Measurements from ENCODE around the gene SAP30BP.

The SAP30BP gene

DNA sequence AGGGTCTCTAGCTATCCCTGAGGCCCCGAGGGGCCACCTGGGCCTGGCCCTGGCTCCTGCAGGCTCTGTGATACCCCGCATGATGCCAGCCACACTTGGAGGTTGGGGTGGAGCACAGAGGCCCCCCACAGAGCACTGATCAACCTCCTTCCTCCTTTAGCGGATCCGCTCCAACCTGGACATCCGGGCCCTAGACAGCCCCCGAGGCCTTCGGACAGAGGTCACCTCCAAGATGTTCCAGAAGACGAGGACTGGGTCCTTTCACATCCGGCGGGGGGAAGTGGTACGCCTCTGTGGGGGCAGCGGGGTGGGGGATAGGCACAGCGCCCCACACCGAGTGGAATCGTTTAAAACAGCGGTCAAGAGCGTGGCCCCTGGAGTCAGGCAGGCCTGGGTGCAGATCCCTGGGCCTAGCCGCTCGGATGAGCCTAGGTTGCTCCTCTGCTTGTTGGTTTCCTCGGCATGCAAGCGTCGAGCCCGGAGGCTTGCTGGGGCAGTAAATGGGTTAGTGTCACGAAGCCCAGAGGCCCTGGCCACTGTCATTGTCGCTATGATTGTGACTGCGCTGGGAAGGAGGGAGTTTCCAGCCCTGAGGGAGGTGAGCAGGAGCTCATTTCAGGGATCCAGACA lies 64.1 kb downstream of the SAP30BP start:
- POLR2A ChIA-PET: interaction anchor here (0.5 kb wide), 1 partner anchor 38 kb away, joined by 3 read pairs; no protein-coding TSS in a partner anchor
- Histone ChIP-seq H3K9me3 (ENCODE audit: control extremely low read depth in 1 of 5, control insufficient read depth in 4 of 5, insufficient read depth in 2 of 5, low read depth in 1 of 5, low read length in 4 of 5) (no peaks in the 10 kb centered on the region), H3K27me3 (replicated peaks in 2 of 5; ENCODE audit: control insufficient read depth in 4 of 5, insufficient read depth in 5 of 5, low read length in 4 of 5) (no peaks in the 10 kb centered on the region), H3K4me1 (ENCODE audit: control extremely low read depth in 1 of 4, control insufficient read depth in 4 of 4, insufficient read depth in 4 of 4, low read length in 3 of 4) (peaks cover 0 to 5% (median 1%) of the 10 kb centered on the region in 4 experiments), H3K27ac (ENCODE audit: insufficient read depth in 1 of 2, low read depth in 1 of 2, low read length in 2 of 2, poor library complexity in 1 of 2, severe bottlenecking in 2 of 2) (no peak overlapping the region), H3K36me3 (ENCODE audit: control insufficient read depth in 4 of 4, insufficient read depth in 4 of 4, low read length in 3 of 4) (no peaks in the 10 kb centered on the region), H3K4me3 (ENCODE audit: control insufficient read depth in 1 of 7, extremely low read depth in 1 of 7, insufficient read depth in 4 of 7, low read depth in 2 of 7, low read length in 6 of 7) (no peak overlapping the region)
- no peak for DNase-seq
- CTCF ChIA-PET: interaction anchor here (0.7 to 8.4 kb wide), 3 partner anchors 18 to 95 kb away, joined by 3 to 41 read pairs (median 5); no protein-coding TSS in a partner anchor
- WGBS (ENCODE audit: insufficient coverage): 96% methylated on average over 26 of the region's 26 CpGs

- WGBS (ENCODE audit: insufficient coverage): 97% methylated on average over 25 of the region's 31 CpGs
- peaks cover 0 to 5% (median 1%) of the 10 kb centered on the region in 4 experiments for H3K4me1 ChIP-seq (ENCODE audit: control extremely low read depth in 1 of 4, control insufficient read depth in 4 of 4, insufficient read depth in 4 of 4, low read length in 3 of 4)
- no peaks in the 10 kb centered on the region for H3K36me3 ChIP-seq (ENCODE audit: control insufficient read depth in 4 of 4, insufficient read depth in 4 of 4, low read length in 3 of 4)
- POLR2A ChIA-PET: no interaction called here
- H3K27ac ChIP-seq (ENCODE audit: insufficient read depth in 1 of 2, low read depth in 1 of 2, low read length in 2 of 2, poor library complexity in 1 of 2, severe bottlenecking in 2 of 2): no peak overlapping the region
- CTCF ChIA-PET: interaction anchor here (0.7 to 8.4 kb wide), 2 partner anchors 18 to 22 kb away, joined by 3 to 41 read pairs; no protein-coding TSS in a partner anchor
- no peaks in the 10 kb centered on the region for H3K27me3 ChIP-seq (replicated peaks in 2 of 5; ENCODE audit: control insufficient read depth in 4 of 5, insufficient read depth in 5 of 5, low read length in 4 of 5)
- no peaks in the 10 kb centered on the region for H3K9me3 ChIP-seq (ENCODE audit: control extremely low read depth in 1 of 5, control insufficient read depth in 4 of 5, insufficient read depth in 2 of 5, low read depth in 1 of 5, low read length in 4 of 5)
- H3K4me3 ChIP-seq (ENCODE audit: control insufficient read depth in 1 of 7, extremely low read depth in 1 of 7, insufficient read depth in 4 of 7, low read depth in 2 of 7, low read length in 6 of 7): no peak overlapping the region
- DNase-seq: no peak
These were observed 64.8 kb downstream of the SAP30BP start for GRCh38 chr17:75731716-75732498.

- CTCF ChIA-PET: interaction anchor here (0.9 to 8.4 kb wide), 4 partner anchors 8 to 217 kb away, joined by 3 to 41 read pairs (median 4); partner anchors contain the start of gene TSEN54
- Histone ChIP-seq H3K27me3 (replicated peaks in 2 of 5; ENCODE audit: control insufficient read depth in 4 of 5, insufficient read depth in 5 of 5, low read length in 4 of 5) (no peaks in the 10 kb centered on the region), H3K36me3 (ENCODE audit: control insufficient read depth in 4 of 4, insufficient read depth in 4 of 4, low read length in 3 of 4) (no peaks in the 10 kb centered on the region), H3K4me3 (ENCODE audit: control insufficient read depth in 1 of 7, extremely low read depth in 1 of 7, insufficient read depth in 4 of 7, low read depth in 2 of 7, low read length in 6 of 7) (no peak overlapping the region), H3K4me1 (ENCODE audit: control extremely low read depth in 1 of 4, control insufficient read depth in 4 of 4, insufficient read depth in 4 of 4, low read length in 3 of 4) (peaks cover 0 to 10% (median 5%) of the 10 kb centered on the region in 4 experiments), H3K27ac (ENCODE audit: insufficient read depth in 1 of 2, low read depth in 1 of 2, low read length in 2 of 2, poor library complexity in 1 of 2, severe bottlenecking in 2 of 2) (no peak overlapping the region), H3K9me3 (ENCODE audit: control extremely low read depth in 1 of 5, control insufficient read depth in 4 of 5, insufficient read depth in 2 of 5, low read depth in 1 of 5, low read length in 4 of 5) (no peaks in the 10 kb centered on the region)
- 93% methylated on average over 18 of the region's 18 CpGs for WGBS (ENCODE audit: insufficient coverage)
- no peak for DNase-seq
- POLR2A ChIA-PET: no interaction called here
These were observed 66.3 kb downstream of the SAP30BP start for GRCh38 chr17:75733471-75733870.

- DNase-seq: no peak
- H3K9me3 ChIP-seq (ENCODE audit: control extremely low read depth in 1 of 5, control insufficient read depth in 4 of 5, insufficient read depth in 2 of 5, low read depth in 1 of 5, low read length in 4 of 5): no peaks in the 10 kb centered on the region
- no peaks in the 10 kb centered on the region for H3K36me3 ChIP-seq (ENCODE audit: control insufficient read depth in 4 of 4, insufficient read depth in 4 of 4, low read length in 3 of 4)
- CTCF ChIA-PET: interaction anchor here (5.5 kb wide), 1 partner anchor 14 kb away, joined by 50 read pairs; no protein-coding TSS in a partner anchor
- H3K27ac ChIP-seq (ENCODE audit: insufficient read depth in 1 of 2, low read depth in 1 of 2, low read length in 2 of 2, poor library complexity in 1 of 2, severe bottlenecking in 2 of 2): no peak overlapping the region
- no peaks in the 10 kb centered on the region for H3K27me3 ChIP-seq (replicated peaks in 2 of 5; ENCODE audit: control insufficient read depth in 4 of 5, insufficient read depth in 5 of 5, low read length in 4 of 5)
- H3K4me1 ChIP-seq (ENCODE audit: control extremely low read depth in 1 of 4, control insufficient read depth in 4 of 4, insufficient read depth in 4 of 4, low read length in 3 of 4): peaks cover 0 to 11% (median 6%) of the 10 kb centered on the region in 4 experiments
- 100% methylated on average over 1 of the region's 4 CpGs for WGBS (ENCODE audit: insufficient coverage)
- H3K4me3 ChIP-seq (ENCODE audit: control insufficient read depth in 1 of 7, extremely low read depth in 1 of 7, insufficient read depth in 4 of 7, low read depth in 2 of 7, low read length in 6 of 7): no peak overlapping the region
- POLR2A ChIA-PET: no interaction called here
These were observed 67.6 kb downstream of the SAP30BP start for GRCh38 chr17:75734674-75735294.

DNA sequence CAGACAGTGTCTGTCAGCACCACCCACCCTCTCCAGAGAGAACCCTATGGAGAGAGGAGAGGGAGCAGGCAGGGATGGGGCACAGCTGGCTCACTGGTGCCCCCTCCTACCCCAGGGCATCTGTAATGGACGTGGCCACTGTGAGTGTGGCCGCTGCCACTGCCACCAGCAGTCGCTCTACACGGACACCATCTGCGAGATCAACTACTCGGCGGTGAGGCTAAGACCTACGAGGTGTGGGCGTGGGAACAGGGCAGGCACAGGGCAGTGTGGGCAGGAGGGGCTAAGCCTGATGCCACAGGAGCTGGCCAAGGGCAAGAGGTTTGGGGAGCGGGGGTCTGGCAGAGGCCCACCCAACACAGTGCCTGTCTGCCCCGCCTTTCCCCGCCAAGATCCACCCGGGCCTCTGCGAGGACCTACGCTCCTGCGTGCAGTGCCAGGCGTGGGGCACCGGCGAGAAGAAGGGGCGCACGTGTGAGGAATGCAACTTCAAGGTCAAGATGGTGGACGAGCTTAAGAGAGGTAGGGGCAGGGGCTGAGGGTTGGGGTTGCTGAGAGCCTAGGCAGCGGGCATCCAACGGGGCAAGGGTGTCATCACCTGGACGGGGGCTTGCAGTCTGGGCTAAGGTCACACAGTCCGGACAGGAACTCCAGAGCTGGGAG lies 69.2 kb downstream of the SAP30BP start:
- Histone ChIP-seq H3K27ac (ENCODE audit: insufficient read depth in 1 of 2, low read depth in 1 of 2, low read length in 2 of 2, poor library complexity in 1 of 2, severe bottlenecking in 2 of 2) (no peak overlapping the region), H3K4me3 (ENCODE audit: control insufficient read depth in 1 of 7, extremely low read depth in 1 of 7, insufficient read depth in 4 of 7, low read depth in 2 of 7, low read length in 6 of 7) (no peak overlapping the region), H3K4me1 (ENCODE audit: control extremely low read depth in 1 of 4, control insufficient read depth in 4 of 4, insufficient read depth in 4 of 4, low read length in 3 of 4) (peaks cover 0 to 11% (median 6%) of the 10 kb centered on the region in 4 experiments), H3K27me3 (replicated peaks in 2 of 5; ENCODE audit: control insufficient read depth in 4 of 5, insufficient read depth in 5 of 5, low read length in 4 of 5) (no peaks in the 10 kb centered on the region), H3K9me3 (ENCODE audit: control extremely low read depth in 1 of 5, control insufficient read depth in 4 of 5, insufficient read depth in 2 of 5, low read depth in 1 of 5, low read length in 4 of 5) (no peaks in the 10 kb centered on the region), H3K36me3 (ENCODE audit: control insufficient read depth in 4 of 4, insufficient read depth in 4 of 4, low read length in 3 of 4) (no peaks in the 10 kb centered on the region)
- CTCF ChIA-PET: interaction anchor here (1.0 to 5.5 kb wide), 3 partner anchors 12 to 62 kb away, joined by 3 to 50 read pairs (median 4); no protein-coding TSS in a partner anchor
- 94% methylated on average over 20 of the region's 26 CpGs for whole genome bisulfite sequencing (ENCODE audit: insufficient coverage)
- no peak for DNase-seq
- POLR2A ChIA-PET: no interaction called here

DNA sequence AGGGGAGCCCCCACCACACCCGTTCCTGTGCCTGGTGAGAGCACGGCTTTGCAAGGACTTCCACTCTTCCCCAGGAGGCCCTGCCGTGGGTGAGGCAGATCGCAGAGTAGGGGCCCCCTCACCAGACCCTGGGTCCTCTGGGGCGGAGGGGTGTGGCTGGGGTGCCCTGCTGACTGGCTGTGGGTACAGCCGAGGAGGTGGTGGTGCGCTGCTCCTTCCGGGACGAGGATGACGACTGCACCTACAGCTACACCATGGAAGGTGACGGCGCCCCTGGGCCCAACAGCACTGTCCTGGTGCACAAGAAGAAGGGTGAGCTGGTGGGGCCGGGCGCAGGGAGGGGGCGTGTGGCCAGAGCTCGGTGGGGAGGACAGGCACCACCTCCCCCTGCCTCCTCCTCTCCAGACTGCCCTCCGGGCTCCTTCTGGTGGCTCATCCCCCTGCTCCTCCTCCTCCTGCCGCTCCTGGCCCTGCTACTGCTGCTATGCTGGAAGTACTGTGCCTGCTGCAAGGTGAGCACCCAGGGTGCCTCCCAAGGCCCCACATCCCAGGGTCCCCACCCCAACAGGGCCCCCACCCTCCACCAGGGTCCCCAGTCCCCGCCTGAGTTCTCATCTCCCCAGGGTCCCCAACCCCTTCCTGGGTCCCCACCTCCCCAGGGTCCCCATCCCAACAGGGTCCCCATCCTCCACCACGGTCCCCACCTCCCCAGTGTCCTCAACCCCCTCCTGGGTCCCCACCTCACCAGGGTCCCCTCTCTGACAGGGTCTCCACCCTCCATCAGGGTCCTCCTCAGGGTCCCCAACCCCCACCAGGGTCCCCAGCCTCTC lies 70.2 kb downstream of the SAP30BP start:
- ChIA-PET CTCF (interaction anchor here (1.0 to 5.5 kb wide), 7 partner anchors 11 to 104 kb away, joined by 3 to 50 read pairs (median 5); partner anchors contain the start of gene SMIM5), POLR2A (no interaction called here)
- no peak for DNase-seq
- WGBS (ENCODE audit: insufficient coverage): 92% methylated on average over 10 of the region's 20 CpGs
- Histone ChIP-seq H3K36me3 (ENCODE audit: control insufficient read depth in 4 of 4, insufficient read depth in 4 of 4, low read length in 3 of 4) (no peaks in the 10 kb centered on the region), H3K9me3 (ENCODE audit: control extremely low read depth in 1 of 5, control insufficient read depth in 4 of 5, insufficient read depth in 2 of 5, low read depth in 1 of 5, low read length in 4 of 5) (no peaks in the 10 kb centered on the region), H3K27me3 (replicated peaks in 2 of 5; ENCODE audit: control insufficient read depth in 4 of 5, insufficient read depth in 5 of 5, low read length in 4 of 5) (no peaks in the 10 kb centered on the region), H3K4me1 (ENCODE audit: control extremely low read depth in 1 of 4, control insufficient read depth in 4 of 4, insufficient read depth in 4 of 4, low read length in 3 of 4) (peaks cover 0 to 11% (median 6%) of the 10 kb centered on the region in 4 experiments), H3K4me3 (ENCODE audit: control insufficient read depth in 1 of 7, extremely low read depth in 1 of 7, insufficient read depth in 4 of 7, low read depth in 2 of 7, low read length in 6 of 7) (no peak overlapping the region), H3K27ac (ENCODE audit: insufficient read depth in 1 of 2, low read depth in 1 of 2, low read length in 2 of 2, poor library complexity in 1 of 2, severe bottlenecking in 2 of 2) (no peak overlapping the region)

Measured in common myeloid progenitor, CD34-positive (primary cell).